Pulmonary artery endothelial cell (primary cell): Measurements from ENCODE around the gene CTNNA1. TPM values are rescaled to one million over a fixed set of nuclear protein-coding genes. Genes with fewer than 3 reads are reported as not detected.

Experiments used
- DNase-seq: peaks from one replicate; pipeline ENCODE4 v3.0.0-alpha.2; 2011; ENCODE audit warnings: low read depth, low spot score
- total RNA-seq: library from RNA; depleted of rRNA; stranded (reverse); fragments of >200 nt; gene quantifications from 2 replicates; pipeline ENCODE4 v1.2.3, GENCODE V29; 2014

The CTNNA1 gene
- total RNA-seq, 1 donor from 2014 or later, result 572 TPM

GRCh38 chr5:138964647-138965201 lies 211.5 kb downstream of the CTNNA1 start:
- DNase-seq, result no peak

GRCh38 chr5:138965626-138966025 lies 212.4 kb downstream of the CTNNA1 start:
- DNase-seq, result no peak

DNA sequence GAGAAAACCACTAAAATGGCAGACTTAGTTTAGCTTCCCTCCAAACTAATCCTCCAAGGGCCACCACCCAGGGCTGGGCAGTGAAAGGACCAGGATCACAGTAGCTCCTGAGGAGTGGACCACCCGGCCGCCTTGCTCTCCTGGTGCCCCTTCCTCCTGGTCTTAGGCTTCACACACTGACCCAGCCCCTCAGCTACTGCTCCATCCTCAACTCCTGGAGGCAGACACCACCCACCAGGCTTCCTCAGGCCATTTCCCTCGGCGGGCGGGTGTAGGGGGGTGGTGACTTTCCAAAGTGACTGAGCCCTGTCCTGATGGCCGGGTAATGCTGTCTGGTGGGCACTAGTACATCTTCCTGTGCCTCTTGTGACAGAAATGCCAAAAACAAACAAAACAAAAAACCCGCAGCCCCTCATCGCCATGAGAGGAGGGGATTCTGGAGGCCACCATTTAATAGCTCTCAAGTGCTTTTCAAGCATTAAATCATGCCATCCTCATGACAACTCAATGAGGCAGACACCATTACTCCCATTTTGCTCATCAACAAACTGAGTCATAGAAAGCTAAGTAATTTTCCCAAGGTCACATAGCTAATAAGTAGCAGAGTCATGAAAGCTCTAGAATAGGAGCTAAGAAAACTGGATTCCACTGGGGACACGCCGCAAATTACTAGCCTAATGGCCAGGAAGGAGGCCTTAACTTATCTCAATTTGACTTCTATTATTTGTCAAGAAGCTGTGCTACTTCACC lies 213.2 kb downstream of the CTNNA1 start:
- no peak for DNase-seq

GRCh38 chr5:138967791-138968448 lies 214.7 kb downstream of the CTNNA1 start:
- no peak for DNase-seq

GRCh38 chr5:138968601-138969000 lies 215.4 kb downstream of the CTNNA1 start:
- DNase-seq, result no peak

DNA sequence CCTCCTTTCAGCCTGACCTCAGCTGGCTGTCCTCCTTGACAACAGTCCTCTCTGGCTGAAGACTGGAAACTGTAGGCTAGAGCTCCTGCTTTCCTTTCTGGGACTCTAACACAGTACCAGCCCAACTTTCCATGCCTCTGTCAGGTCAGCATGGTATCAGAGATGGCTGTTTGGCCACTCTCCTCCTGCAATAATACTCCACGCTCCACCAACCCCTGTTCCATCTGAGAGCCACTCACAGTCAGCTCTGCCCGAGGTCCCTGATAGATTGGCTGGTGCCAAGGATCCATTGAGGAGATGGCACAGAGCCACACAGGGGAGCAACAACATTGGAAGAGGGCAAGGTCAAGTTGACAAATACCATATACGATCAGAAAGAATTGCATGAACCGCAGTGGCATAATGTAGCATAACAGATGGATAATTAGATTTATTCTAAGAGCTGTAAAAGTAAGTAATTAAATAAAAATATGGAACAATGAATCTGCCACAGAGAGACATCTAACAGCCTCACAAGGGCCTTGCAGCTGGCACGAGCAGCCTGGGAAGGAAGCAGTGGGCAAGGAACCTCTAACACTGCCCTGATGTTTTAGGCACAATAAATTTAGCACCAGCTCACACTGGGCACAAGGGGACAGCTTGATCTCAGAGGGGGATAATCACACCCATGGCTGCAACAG lies 216.2 kb downstream of the CTNNA1 start:
- DNase-seq, result no peak

DNA sequence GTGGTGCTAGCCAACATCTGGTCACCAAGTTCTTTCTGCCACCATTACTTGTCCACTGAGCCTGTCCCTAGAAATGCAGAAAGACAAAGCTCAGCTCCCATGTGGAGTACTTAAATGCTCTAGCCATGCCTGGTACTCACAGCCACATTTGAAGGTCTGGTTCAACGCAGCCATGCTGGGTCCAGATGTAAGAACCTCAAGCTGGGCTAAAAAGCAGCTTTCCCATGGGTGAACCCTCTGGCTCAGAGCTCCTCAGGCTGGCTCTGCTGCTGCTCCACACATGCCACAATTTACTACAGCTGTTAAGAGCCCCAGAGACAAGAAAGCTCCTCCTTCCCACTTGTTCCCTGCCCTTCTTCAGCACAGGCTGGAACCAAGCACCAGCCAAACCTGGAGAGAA lies 219.0 kb downstream of the CTNNA1 start:
- no peak for DNase-seq

DNA sequence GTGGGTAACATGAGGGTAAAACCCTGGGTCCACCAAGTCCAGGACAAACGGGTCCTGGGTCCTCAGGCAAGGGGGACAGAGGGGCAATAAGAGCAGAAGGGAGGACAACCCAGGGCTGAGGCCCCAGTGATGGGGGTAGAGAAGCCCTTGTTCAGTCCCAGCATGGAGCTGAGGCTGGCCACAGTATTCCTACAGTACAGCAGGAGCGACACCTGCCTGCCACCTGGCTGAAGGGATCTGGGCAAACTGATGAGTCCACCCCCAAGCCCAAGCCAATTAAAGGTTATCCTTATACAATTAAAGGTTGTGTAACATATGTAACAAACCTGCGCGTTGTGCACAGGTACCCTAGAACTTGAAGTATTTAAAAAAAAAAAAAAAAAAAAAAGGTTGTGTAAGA lies 219.6 kb downstream of the CTNNA1 start:
- no peak for DNase-seq

DNA sequence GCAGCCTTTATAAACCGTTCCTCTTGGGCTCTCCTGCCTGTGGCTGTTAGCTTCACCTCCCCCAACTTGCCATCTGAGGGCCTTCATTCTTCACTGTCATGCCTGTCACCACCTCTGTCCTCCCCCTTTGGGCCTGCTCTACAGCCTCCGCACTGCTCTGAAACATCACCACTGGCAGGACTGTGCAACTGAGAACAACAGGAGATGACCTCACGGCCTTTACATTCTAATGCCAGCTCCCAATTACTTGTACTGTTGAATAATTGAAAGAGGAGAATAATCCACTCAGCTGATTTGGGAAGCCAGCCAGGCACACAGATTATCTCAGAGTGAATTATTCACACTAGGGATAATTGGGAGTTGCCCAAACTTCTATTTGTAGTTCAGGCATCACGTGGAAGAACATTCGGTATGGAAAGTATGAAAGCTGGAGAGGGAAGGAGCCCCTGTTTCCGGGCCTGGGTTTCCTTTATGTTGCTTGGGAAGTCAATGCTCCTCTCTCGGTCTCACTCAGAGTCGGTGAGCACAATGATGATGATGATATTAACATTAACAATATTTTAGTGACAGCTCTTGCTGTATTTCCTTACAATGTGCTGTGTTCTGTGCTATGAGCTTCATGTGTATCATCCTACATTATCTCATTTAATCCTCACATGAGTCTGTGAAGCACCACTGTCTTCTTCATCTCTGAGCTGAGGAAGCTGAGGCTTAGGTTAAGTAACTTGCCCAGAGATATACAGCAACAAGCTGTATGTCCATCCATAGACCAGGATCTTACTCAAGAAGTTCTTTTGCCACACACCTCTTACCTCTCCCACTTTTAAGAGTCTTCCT lies 221.2 kb downstream of the CTNNA1 start:
- peak; percentile 87 for DNase-seq

DNA sequence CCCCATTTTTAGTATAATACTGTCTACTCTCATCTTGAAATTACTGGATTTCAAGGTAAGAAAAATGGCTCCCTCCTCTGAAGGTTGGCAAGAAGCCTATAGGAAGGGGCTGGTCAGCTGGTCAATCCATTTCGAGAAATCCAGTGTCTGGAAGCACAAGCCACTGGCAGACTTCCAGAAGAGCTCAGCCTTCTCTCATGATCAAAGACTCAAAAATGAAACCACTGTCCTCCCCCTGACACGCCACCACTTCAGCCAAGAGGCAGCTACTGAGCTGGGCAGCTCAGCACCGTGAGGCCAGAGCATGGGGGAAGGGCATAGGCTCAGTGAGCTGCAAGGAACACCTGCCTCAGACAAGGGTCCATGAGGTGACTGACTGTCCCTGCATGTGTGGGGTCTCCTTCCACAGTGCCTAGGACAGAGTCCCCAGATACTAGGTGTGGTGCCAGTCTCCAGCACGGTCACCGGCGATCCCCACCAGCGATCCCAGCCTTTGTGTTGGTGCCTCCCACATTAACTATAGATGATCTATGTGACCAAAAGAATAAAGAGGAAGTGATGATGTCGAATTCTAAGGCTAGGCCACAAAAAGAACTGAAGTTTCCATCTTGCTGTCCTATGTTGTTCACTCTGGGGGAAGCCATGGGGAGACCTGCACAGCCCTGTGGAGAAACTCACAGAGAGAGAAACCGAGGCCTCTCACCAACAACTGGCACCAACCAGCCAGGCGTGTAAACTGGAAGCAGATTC lies 222.0 kb downstream of the CTNNA1 start:
- peak; percentile 59 for DNase-seq

GRCh38 chr5:138978080-138978479 lies 224.9 kb downstream of the CTNNA1 start:
- no peak for DNase-seq

- DNase-seq, result no peak
Measured at GRCh38 chr5:138978581-138978980, 225.4 kb downstream of the CTNNA1 start.

- DNase-seq, result no peak
Measured at GRCh38 chr5:138979684-138980280, 226.6 kb downstream of the CTNNA1 start.

DNA sequence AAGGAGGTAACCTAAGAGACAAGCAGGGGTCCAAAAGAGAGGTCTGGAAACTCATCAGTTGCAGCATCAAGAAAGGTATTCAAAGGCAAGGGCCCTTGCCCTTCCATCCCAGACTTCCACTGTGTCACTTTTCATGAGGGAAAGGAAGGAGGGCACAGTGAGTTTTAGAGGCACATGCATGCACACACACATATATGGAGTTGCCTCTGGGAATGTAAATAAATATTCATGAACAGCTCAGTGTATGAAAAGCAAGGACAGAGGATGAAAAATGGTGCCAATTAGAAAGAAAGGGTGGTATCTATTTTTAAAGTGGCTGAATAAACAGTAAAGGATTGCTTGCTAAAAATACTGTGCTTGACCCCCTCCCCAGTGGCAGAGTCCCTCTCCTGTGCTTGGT lies 227.2 kb downstream of the CTNNA1 start:
- no peak for DNase-seq

DNA sequence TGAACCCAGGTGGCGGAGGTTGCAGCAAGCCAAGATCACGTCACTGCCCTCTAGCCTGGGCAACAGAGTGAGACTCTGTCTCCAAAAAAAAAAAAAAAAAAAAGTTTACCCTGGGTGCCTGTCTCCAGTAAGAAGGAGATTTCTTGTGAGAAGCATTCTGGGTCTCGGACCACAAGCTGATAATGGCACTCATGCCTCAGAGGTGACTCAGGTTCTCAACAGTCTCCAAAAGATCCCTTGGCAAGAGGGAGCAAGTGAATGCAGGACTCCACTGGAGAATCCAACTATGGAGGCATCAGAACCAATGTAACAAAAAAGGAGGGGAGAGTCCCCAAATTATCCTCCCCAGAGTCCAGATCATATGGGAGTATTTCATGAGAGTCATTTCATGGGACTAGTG lies 227.9 kb downstream of the CTNNA1 start:
- DNase-seq, result no peak

DNA sequence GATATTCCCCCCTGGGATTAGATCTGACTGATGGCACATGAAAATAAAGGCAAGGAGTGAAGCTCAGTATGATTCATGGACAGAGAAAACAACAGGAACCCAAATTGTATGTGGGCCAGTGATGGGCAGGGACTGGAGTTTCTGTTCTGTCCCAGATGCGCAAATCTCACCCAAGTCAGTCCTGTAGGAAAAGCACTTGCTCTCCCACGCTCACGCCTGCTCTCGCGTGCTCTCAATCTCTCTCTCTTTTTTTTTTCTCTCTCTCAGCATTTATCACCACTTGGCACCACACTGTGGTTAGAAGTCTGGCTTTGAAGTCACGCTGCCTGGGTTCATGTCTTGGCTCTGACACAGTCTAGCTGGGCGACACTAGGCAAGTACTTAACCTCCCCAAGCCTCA lies 228.4 kb downstream of the CTNNA1 start:
- no peak for DNase-seq

GRCh38 chr5:138983984-138984383 lies 230.8 kb downstream of the CTNNA1 start:
- DNase-seq, result no peak
